Stimulated activated effector memory CD8-positive, alpha-beta T cell treated with anti-CD3 and anti-CD28 coated beads, Interleukin-12 subunit alpha, Interleukin-12 subunit beta, amount 100 ng/mL, for 72 hours (primary cell): ENCODE measurements around the gene LIN7C.

Experiments used
- ATAC-seq: fragments of 150-1000 bp; cut with Tn5 transposase; 2 replicates; pipeline ENCODE4 v1.10.0; 2021
- DNase-seq, 2 donors: peaks; one replicate each; pipeline ENCODE4 v3.0.0; 2021 to 2022; ENCODE audit warnings: low spot score in 2 of 2
- H3K27ac Mint-ChIP-seq: one replicate; pipeline ENCODE4 v1.8.0; 2022; ENCODE audit warnings: mild to moderate bottlenecking, mixed read lengths
- H3K36me3 Mint-ChIP-seq: one replicate; pipeline ENCODE4 v1.8.0; 2022; ENCODE audit warnings: mild to moderate bottlenecking, mixed read lengths
- H3K4me1 Mint-ChIP-seq: one replicate; pipeline ENCODE4 v1.8.0; 2022; ENCODE audit warnings: mixed read lengths
- H3K4me3 Mint-ChIP-seq: one replicate; pipeline ENCODE4 v1.8.0; 2022; ENCODE audit warnings: mild to moderate bottlenecking, mixed read lengths
- H3K9me3 Mint-ChIP-seq: one replicate; pipeline ENCODE4 v1.8.0; 2022; ENCODE audit warnings: mixed read lengths

Gene LIN7C, protein sequence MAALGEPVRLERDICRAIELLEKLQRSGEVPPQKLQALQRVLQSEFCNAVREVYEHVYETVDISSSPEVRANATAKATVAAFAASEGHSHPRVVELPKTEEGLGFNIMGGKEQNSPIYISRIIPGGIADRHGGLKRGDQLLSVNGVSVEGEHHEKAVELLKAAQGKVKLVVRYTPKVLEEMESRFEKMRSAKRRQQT

DNA sequence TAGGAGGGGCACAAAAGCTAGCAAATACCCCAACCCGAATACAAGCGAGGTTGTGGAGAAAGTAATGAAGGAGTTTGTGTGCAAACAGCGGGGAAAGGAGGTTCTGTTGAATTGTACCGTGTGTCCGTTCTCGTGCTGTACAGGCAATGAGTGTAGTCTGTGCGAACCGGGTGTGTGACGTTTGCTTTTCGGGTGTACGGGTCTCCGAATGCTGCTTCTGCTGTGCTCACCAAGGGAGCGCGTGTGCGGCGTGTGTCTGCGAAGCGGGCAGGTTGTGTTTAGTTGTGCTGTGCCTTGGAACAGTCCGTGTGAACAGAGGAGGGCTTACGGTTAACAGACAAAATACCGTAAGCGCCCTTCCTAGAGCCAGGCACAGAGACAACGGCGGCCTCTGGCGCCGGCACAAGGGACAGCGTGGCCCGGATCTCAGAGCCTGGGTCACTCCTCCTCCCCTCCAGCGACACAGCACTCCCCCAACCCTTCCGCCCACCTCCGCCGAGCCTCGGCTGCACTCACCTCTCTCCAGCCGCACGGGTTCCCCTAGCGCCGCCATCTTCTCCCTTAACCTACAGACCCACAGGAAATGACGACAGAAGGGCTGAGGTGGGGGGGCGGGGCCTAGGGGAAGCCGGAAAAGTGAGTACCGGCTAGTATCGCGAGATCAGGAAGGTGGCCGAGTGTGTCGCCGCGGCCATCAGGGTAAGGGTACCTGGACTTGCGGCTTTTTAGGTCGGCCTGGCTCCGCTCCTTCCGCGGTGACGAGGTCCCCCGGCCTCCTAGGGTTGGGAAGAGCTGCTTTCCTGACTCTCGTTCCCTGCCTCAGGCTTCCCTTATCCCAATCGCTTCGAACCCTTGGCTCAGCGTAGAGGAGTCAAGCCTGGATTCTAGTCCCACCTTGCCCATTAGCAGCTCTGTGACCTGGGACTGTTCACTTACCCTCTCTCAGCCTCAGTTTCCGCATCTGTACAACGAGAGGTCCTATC lies at the start of gene LIN7C:
Gene LIN7C (minus strand): TSS at position 570 of the 983 bp plus-strand sequence. CDS start 17 bp downstream, at position 553.
- H3K36me3 Mint-ChIP-seq: peaks cover 27% of the 10 kb centered on the region
- H3K4me3 Mint-ChIP-seq: peak within 1 kb of the TSS; percentile 92
- peaks cover 40% of the 10 kb centered on the region for H3K4me1 Mint-ChIP-seq
- peak within 1 kb of the TSS; percentile 97 for H3K27ac Mint-ChIP-seq
- ATAC-seq (peak; percentile 96), DNase-seq (peak; percentile 67 to 89)
- H3K9me3 Mint-ChIP-seq: no peaks in the 10 kb centered on the region

DNA sequence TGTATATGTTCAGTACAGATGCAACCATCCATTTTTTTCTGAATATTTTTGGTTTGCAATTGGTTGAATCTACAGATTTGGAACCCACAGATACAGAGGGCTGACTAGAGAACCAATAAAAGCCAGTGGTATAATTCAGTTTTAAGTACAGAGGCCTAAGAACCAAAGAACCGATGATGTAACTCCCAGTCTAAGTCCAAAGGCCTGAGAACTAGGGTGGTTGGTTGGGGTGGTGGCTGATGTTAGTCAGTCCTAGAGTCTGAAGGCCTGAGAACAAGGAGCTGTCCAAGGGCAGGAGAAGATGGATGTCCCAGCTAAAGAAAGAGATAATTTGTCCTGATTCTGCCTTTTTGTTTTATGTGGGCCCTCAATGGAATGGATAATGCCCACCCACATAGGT lies 48.7 kb upstream of the LIN7C start:
- no peak for DNase-seq
- H3K27ac Mint-ChIP-seq: no peak overlapping the region
- H3K4me1 Mint-ChIP-seq: no peaks in the 10 kb centered on the region
- H3K4me3 Mint-ChIP-seq: no peak overlapping the region
- no peaks in the 10 kb centered on the region for H3K9me3 Mint-ChIP-seq
- no peaks in the 10 kb centered on the region for H3K36me3 Mint-ChIP-seq
- no peak for ATAC-seq

DNA sequence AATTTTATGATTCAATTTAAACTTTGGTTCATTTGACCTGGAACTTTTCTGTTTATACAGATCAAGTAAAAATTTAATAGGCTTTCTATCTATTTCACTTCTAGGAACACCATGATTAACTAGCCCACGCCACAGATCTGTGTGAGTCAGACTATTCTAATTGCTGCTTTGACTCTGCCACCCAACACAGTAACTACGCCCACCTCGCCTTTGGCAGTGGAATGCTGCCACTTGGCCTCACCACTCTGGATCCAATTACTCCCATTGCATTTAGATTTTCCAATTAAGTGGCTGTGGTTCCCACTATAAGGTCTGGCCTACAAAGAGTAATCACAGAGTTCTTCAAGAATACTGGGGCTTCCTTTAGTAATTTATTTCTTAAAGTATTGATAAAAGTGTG lies 46.6 kb upstream of the LIN7C start:
- Mint-ChIP-seq H3K36me3 (no peaks in the 10 kb centered on the region), H3K4me3 (no peak overlapping the region), H3K9me3 (no peaks in the 10 kb centered on the region), H3K27ac (no peak overlapping the region), H3K4me1 (no peaks in the 10 kb centered on the region)
- no peak for DNase-seq
- ATAC-seq: no peak

DNA sequence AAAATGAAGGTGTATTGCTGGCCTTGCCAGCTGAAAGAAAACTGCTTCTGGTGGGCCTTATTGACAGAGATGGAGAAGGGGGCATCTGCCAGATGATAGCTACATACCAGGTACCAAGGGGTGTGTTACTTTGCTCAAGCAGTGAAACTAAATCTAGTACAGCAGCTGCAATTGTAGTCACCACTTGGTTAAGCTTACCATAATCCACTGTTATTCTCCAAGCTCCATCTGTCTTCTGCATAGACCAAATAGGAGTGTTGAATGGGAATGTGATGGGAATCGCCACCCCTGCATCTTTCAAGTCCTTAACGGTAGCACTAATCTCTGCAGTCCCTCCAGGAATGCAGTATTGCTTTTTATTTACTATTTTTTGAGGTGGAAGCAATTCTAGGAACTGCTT lies 45.8 kb upstream of the LIN7C start:
- no peaks in the 10 kb centered on the region for H3K4me1 Mint-ChIP-seq

DNA sequence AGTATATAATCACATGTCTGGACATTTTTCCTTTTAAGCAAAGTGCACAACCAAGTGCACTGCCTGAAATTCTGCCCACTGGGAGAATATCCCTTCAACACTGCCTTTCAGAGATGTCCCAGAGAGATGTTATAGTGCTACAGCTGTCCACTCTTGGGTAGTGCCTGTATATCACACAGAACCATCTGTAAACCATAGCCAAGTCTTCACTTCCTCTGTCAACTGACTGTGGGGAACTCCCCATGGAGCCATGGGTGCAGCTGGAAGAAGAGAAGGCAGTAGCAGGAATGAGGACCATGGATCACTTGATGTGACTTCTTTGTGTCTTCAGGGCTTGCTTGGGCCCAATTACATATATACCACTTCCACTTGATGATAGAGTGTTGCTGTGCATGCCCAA lies 44.6 kb upstream of the LIN7C start:
- no peak for DNase-seq
- H3K27ac Mint-ChIP-seq: no peak overlapping the region
- no peaks in the 10 kb centered on the region for H3K36me3 Mint-ChIP-seq
- no peaks in the 10 kb centered on the region for H3K9me3 Mint-ChIP-seq
- H3K4me3 Mint-ChIP-seq: no peak overlapping the region
- ATAC-seq: no peak
- no peaks in the 10 kb centered on the region for H3K4me1 Mint-ChIP-seq

More for the DNA sequence above, 45.8 kb upstream of the LIN7C start:
- no peak overlapping the region for H3K4me3 Mint-ChIP-seq
- no peak for DNase-seq
- H3K9me3 Mint-ChIP-seq: no peaks in the 10 kb centered on the region
- no peak for ATAC-seq
- no peak overlapping the region for H3K27ac Mint-ChIP-seq
- H3K36me3 Mint-ChIP-seq: no peaks in the 10 kb centered on the region

DNA sequence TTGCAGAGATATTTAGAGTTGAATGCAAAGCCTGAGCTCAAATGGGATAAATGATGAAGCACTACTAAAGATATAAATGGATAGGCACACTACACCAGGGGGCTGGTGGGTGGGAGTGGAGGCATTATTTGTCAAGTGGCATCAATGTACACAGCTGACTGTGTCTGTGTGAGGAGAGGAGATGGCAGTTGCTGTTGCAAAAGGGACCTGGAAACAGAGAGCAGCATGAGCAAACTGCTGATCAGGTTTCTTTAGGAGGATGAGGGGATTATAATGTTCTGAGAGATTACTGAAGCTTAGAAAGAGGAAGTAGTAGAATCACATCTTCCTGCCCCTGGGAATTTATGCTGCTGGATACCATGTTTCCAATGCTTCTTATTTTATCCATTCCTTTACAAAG lies 39.4 kb upstream of the LIN7C start:
- DNase-seq (no peak), ATAC-seq (no peak)
- H3K36me3 Mint-ChIP-seq: no peaks in the 10 kb centered on the region
- H3K4me1 Mint-ChIP-seq: no peaks in the 10 kb centered on the region
- no peak overlapping the region for H3K27ac Mint-ChIP-seq
- H3K4me3 Mint-ChIP-seq: no peak overlapping the region
- no peaks in the 10 kb centered on the region for H3K9me3 Mint-ChIP-seq

DNA sequence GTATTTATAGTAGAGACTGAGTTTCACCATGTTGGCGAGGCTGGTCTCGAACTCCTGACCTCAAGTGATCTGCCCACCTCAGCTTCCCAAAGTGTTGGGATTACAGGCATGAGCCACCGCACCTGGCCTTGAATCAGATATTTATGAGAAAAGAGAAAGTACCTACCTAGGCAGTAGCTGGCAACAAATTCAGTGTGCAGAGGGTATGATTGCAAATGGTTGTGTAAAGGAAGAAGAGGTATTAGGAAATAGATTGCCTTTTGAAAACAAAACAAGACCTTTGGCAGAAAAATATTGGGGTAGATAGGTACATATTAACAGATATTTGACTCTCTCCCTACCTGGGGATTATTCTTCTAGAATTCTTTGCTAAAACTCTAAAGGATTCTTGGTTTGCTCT lies 38.5 kb upstream of the LIN7C start:
- Mint-ChIP-seq H3K27ac (no peak overlapping the region), H3K4me1 (no peaks in the 10 kb centered on the region), H3K36me3 (no peaks in the 10 kb centered on the region), H3K9me3 (no peaks in the 10 kb centered on the region), H3K4me3 (no peak overlapping the region)
- DNase-seq (no peak), ATAC-seq (no peak)

DNA sequence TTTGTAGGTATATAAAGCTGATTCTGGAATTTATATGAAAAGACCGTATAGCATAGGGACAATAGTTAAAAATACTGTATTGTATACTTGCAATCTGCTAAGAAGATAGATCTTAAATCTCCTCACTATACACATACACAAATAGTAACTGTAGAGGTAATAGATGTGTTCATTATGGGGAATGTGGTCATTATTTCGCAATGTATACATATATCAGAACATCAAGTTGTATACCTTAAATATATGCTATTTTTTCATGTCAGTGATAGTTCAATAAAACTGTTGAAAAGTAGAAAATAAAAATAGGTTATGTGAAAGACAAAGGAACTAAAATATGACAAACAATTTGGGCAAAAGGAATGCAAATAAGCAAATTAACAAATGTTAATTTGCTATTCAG lies 35.2 kb upstream of the LIN7C start:
- Mint-ChIP-seq H3K4me1 (no peaks in the 10 kb centered on the region), H3K4me3 (no peak overlapping the region), H3K9me3 (no peaks in the 10 kb centered on the region), H3K27ac (no peak overlapping the region), H3K36me3 (no peaks in the 10 kb centered on the region)
- DNase-seq: no peak
- no peak for ATAC-seq

DNA sequence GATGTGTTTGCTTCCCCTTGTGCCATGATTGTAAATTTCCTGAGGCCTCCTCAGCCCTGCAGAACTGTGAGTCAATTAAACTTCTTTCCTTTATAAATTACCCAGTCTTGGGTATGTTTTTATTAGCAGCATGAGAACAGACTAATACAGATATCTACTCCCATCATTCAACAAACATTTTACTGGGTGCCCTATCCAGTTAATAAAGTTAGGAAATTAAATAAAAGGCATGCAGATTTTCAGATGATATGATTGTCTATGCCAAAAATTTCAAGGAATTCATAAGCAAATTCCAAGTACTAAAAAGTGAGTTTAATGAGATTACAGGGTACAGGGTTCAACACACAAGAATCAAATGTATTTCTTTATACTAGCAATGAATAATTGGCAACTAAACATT lies 33.5 kb upstream of the LIN7C start:
- ATAC-seq: no peak
- DNase-seq: no peak
- Mint-ChIP-seq H3K4me3 (no peak overlapping the region), H3K4me1 (no peaks in the 10 kb centered on the region), H3K9me3 (no peaks in the 10 kb centered on the region), H3K27ac (no peak overlapping the region), H3K36me3 (no peaks in the 10 kb centered on the region)

DNA sequence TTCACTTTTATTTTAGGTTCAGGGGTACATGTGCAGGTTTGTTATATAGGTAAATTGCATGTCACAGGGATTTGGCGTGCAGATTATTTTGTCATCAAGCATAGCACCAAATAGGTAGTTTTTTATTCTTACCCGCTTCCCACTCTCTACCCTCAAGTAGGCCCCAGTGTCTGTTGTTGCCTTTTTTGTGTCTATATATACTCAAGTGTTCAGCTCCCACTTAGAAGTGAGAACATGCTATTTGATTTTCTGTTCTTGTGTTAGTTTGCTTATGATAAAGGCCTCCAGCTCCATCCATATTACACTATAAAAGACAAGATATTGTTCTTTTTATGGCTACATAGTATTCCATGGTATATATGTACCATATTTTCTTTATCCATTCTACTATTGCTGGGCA lies 28.5 kb upstream of the LIN7C start:
- DNase-seq (no peak), ATAC-seq (no peak)
- H3K4me3 Mint-ChIP-seq: no peak overlapping the region
- no peak overlapping the region for H3K27ac Mint-ChIP-seq
- no peaks in the 10 kb centered on the region for H3K36me3 Mint-ChIP-seq
- no peaks in the 10 kb centered on the region for H3K9me3 Mint-ChIP-seq
- no peaks in the 10 kb centered on the region for H3K4me1 Mint-ChIP-seq

DNA sequence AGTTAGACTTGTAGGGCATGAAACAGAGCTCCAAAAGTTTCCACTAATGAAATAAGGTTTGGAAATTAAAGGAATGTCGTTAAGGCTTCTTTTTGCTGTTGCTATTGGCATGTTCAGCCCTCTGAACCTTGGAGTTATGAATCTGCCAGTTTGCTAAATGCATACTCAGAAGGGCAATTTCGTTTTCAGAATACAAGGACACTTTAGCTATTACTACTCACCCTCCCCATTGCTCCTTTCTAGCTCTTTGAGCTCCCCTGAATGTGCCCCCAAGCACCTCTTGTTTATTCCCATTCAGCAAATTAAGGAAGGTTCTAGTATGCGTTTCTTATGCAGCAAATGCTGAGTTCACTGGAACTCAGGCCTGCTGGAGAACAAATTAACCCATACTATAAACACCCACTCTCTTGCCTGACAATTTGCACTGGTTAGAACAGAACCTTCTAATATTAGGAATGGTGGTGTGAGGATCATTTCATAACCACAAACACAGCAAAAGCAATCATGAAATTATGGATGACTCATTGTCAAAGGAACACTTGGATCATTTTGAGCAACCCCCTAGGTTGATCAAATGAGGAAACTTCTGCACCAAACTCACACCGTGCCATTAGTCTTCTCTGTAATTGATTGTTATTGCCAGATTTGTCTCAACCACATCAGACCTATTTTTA lies 26.2 kb upstream of the LIN7C start:
- DNase-seq (no peak), ATAC-seq (peak; percentile 73)
- H3K4me3 Mint-ChIP-seq: no peak overlapping the region
- H3K4me1 Mint-ChIP-seq: no peaks in the 10 kb centered on the region
- H3K27ac Mint-ChIP-seq: no peak overlapping the region
- H3K9me3 Mint-ChIP-seq: no peaks in the 10 kb centered on the region
- H3K36me3 Mint-ChIP-seq: no peaks in the 10 kb centered on the region

DNA sequence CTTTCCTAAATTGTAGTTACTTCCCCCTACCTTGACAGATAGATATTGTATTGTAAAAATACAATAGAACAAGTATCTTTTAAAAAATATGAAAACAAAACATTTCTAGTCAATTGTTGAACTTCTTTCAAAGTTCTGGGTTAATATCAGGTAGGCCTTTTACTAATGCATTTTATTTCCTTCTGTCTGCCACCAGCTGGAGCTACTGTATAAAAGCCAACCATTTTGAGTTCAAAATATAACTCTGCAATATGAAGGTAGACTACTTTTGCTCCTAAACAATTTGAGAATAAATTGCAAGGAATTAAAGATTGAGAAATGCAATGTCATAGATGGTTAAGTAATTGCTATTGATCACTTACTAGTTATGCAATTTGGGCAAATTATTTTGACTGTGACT lies 22.1 kb upstream of the LIN7C start:
- no peak overlapping the region for H3K27ac Mint-ChIP-seq
- H3K4me3 Mint-ChIP-seq: no peak overlapping the region
- no peak for DNase-seq
- H3K9me3 Mint-ChIP-seq: no peaks in the 10 kb centered on the region
- no peaks in the 10 kb centered on the region for H3K4me1 Mint-ChIP-seq
- H3K36me3 Mint-ChIP-seq: no peaks in the 10 kb centered on the region
- ATAC-seq: no peak

DNA sequence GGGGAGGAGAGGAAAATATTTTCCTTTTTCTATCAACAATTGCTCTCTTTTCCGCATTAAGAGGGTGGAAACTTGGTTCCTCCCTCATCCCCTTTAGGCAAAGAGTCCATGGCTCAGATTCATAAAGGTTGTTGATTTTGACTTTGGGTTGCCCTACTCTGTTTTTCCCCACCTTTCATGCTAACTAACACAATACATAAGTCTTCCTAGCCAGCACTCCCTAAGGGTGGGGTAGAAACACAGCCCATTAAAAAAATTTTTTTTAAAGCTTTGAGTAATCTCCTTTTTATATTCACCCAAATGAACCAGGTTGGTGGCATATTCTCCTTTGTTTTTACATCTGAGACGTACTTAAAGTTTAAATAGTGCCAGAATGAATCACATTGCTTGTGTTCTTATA lies 20.0 kb upstream of the LIN7C start:
- no peak for ATAC-seq
- H3K4me3 Mint-ChIP-seq: no peak overlapping the region
- no peaks in the 10 kb centered on the region for H3K9me3 Mint-ChIP-seq
- no peaks in the 10 kb centered on the region for H3K4me1 Mint-ChIP-seq
- DNase-seq: no peak
- no peaks in the 10 kb centered on the region for H3K36me3 Mint-ChIP-seq
- no peak overlapping the region for H3K27ac Mint-ChIP-seq

DNA sequence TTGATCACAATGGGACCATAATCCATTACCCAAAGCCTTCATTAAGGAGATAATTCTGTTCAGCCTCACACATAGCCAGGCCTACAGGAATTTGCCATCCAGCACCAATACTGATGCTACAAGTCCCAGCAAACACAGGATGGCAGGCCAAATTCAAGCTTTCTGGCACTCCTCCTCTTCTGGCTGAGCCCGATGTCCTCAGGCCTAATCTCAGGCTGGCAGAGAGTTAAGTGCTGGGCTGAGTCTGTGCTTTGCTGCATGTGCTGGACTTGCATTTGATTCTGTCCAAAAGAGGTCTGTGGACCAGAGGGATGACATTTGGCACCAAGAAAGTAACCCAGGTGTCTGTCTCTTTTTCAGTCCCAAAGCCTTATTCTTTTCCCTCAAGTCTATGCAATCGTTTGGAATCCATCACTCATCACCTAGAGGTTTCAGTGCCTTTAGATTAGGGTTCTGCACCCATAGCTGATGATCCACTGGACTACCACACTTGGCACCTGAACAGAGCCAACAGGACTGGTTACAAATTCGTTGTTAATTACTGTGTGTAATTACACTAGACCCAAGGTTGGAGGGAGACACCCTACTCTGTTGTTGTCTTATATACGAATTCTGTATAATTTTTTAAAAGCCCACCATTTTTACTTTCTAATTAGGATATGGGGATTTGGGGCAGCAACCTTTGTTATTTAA lies 19.4 kb upstream of the LIN7C start:
- Mint-ChIP-seq H3K4me3 (no peak overlapping the region), H3K9me3 (no peaks in the 10 kb centered on the region), H3K27ac (no peak overlapping the region), H3K36me3 (no peaks in the 10 kb centered on the region), H3K4me1 (no peaks in the 10 kb centered on the region)
- ATAC-seq (no peak), DNase-seq (no peak)

DNA sequence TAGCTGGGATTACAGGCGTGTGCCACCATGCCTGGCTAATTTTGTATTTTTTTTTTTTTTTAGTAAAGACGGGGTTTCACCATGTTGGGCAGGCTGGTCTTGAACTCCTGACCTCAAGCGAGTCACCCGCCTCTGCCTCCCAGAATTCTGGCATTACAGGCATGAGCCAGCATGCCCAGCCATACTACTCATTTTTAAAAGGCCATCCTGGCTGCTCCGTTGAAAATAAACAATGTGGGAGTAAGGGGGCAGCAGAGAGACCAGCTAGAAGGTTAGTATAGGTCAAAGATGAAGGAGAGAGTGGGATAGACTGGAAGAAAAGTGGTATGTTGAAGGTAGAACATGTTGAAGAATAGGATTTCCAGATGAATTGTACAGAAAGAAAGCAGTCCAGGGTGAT lies 17.6 kb upstream of the LIN7C start:
- DNase-seq: no peak
- Mint-ChIP-seq H3K9me3 (no peaks in the 10 kb centered on the region), H3K36me3 (no peaks in the 10 kb centered on the region), H3K4me3 (no peak overlapping the region), H3K4me1 (no peaks in the 10 kb centered on the region), H3K27ac (no peak overlapping the region)
- no peak for ATAC-seq
